K562 (cell line): ENCODE data around the gene CYTH4. TPM values are rescaled to one million over a fixed set of nuclear protein-coding genes. Genes with fewer than 3 reads are reported as not detected.

ENCODE experiments used
- ERF ChIP-seq: fragments of 450-650 bp; formaldehyde crosslinking; IDR thresholded peaks from 2 replicates; pipeline ENCODE4 v1.4.0; 2020; ENCODE audit warnings: mild to moderate bottlenecking, mixed read lengths
- TBL1XR1 ChIP-seq, 2 experiments: IDR thresholded peaks; 2 replicates each; pipeline ENCODE4 v1.6.1; 2012; ENCODE audit warnings: improper control_type of control experiment in 2 of 2, low read length in 2 of 2, mild to moderate bottlenecking in 1 of 2
- polyA plus RNA-seq, 8 experiments: library from polyadenylated mRNA; depleted of rRNA in 4 of 8; stranded (reverse) in 5 of 8; unstranded in 3 of 8; fragments of >200 nt; fragmentation: Nextera tagmentation in 2 of 8; fragmentation: Illumina TruSeq in 1 of 8; extraction: Ambion mirVana in 2 of 8; extraction: Trizol in 1 of 8; gene quantifications; 2 replicates each; pipeline versions ENCODE4 v1.2.1 to v1.2.3, GENCODE V29; 2011 to 2014; ENCODE audit warnings: inconsistent platforms in 1 of 8, missing spikeins in 1 of 8
- total RNA-seq, 7 experiments: library from RNA; depleted of rRNA in 6 of 7; stranded (reverse); fragments of >200 nt in 6 of 7; fragmentation: Illumina TruSeq in 2 of 7; extraction: Trizol in 2 of 7; gene quantifications; 2 replicates each; pipeline versions ENCODE4 v1.2.1 to v1.2.3, GENCODE V29; 2011 to 2021; ENCODE audit warnings: low replicate concordance in 1 of 7
- TF ChIP-seq, protein P1 (sequence below), 2 experiments: IDR thresholded peaks in 1 of 2; conservative IDR thresholded peaks in 1 of 2; 2 replicates each; pipeline ENCODE4 v1.6.1; 2016; ENCODE audit warnings: low read depth in 2 of 2, mild to moderate bottlenecking in 1 of 2, missing compliant biosample characterization in 1 of 2, missing genetic modification characterization in 1 of 2, moderate library complexity in 1 of 2

CYTH4 gene
- total and polyA plus RNA-seq, 9 of the 15 experiments (the other 6 are each of a cell fraction or from before 2014, with no cell fraction given): 0.03 to 2.0 (median 0.61) TPM; not detected in 1

DNA sequence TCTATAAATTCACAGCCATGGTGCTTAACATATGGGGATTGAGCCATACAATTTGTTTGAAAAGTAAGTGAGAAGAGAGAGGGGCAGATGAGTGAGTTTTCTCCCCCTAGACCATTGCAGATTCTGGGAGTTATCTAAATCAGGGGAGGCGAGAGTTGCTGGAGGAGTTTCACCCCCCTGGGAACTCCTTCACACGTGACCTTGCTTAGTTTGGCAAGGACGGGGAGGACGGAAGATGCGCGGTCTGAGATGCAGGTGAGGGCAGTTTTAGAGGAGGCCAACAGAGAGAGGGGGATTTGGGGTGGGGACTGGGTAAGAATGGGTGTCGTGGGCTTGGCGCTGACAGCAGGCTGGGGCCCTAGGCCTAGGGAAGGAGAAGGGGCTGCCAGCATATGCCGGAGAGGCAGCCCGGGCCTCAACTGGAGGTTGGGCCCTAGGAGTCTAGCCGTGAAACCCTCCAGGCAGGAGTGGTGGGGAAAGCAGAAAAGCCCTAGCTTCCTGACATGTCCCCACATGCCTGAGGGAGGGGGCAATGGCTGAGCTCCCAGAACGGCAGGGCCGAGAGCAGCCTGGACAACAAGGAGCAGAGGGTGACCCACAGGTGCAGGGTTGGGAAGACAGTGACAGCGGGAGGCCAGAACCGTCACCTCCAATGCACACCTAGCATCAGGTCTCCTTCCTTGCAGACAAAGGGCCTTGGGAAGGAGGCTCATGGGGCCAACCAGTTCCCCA is 81.1 kb downstream of the CYTH4 start (continued):
- TF ChIP-seq, protein P1, sequence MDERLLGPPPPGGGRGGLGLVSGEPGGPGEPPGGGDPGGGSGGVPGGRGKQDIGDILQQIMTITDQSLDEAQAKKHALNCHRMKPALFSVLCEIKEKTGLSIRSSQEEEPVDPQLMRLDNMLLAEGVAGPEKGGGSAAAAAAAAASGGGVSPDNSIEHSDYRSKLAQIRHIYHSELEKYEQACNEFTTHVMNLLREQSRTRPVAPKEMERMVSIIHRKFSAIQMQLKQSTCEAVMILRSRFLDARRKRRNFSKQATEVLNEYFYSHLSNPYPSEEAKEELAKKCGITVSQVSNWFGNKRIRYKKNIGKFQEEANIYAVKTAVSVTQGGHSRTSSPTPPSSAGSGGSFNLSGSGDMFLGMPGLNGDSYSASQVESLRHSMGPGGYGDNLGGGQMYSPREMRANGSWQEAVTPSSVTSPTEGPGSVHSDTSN (CRISPR knock-in tag; IDR thresholded peaks at IDR 0.05; ENCODE audit: low read depth): no peak
- TF ChIP-seq, protein P1 (tag; conservative IDR thresholded peaks at IDR 0.05; ENCODE audit: low read depth): no peak
- no peak for TF ChIP-seq ERF (CRISPR knock-in tag)
- no peak for TF ChIP-seq TBL1XR1 (IDR thresholded peaks at IDR 0.05; ENCODE audit: low read length in 2 of 2)
- TF ChIP-seq, all 486 proteins: peak for 0

Other genes starting within 250 kb of the CYTH4 start
Only the 7 nearest of the 9 such genes appear.
- gene TMPRSS6, start 172.8 kb upstream of the CYTH4 start, total RNA-seq (2014; rRNA removed): not detected in 2 replicates
- gene TMPRSS6, start 172.8 kb upstream of the CYTH4 start, total RNA-seq (2014; rRNA removed; fragmentation: Illumina TruSeq; extraction: Trizol): not detected in 2 replicates
- not detected in 2 replicates for gene TMPRSS6, start 172.8 kb upstream of the CYTH4 start, total RNA-seq (2015; rRNA removed; fragmentation: Illumina TruSeq; extraction: Trizol)
- not detected in 2 replicates for gene TMPRSS6, start 172.8 kb upstream of the CYTH4 start, total RNA-seq (2021)
- 0.03 TPM in 1 of 2 replicates, not detected in the other for gene TMPRSS6, start 172.8 kb upstream of the CYTH4 start, polyA plus RNA-seq (2011; rRNA removed)
- gene TMPRSS6, start 172.8 kb upstream of the CYTH4 start, polyA plus RNA-seq (2014; fragmentation: Illumina TruSeq; extraction: Trizol): not detected in 2 replicates
- gene TMPRSS6, start 172.8 kb upstream of the CYTH4 start, polyA plus RNA-seq (2014; fragmentation: Nextera tagmentation; extraction: Ambion mirVana): not detected
- gene TMPRSS6, start 172.8 kb upstream of the CYTH4 start, polyA plus RNA-seq (2014; rRNA removed): not detected in 2 replicates
- gene IL2RB, start 132.6 kb upstream of the CYTH4 start, total RNA-seq (2014; rRNA removed): 0.45 TPM in 1 of 2 replicates, not detected in the other
- 0.10 and 0.11 TPM in 2 replicates for gene IL2RB, start 132.6 kb upstream of the CYTH4 start, total RNA-seq (2014; rRNA removed; fragmentation: Illumina TruSeq; extraction: Trizol)
- 0.07 and 0.23 TPM in 2 replicates for gene IL2RB, start 132.6 kb upstream of the CYTH4 start, total RNA-seq (2015; rRNA removed; fragmentation: Illumina TruSeq; extraction: Trizol)
- gene IL2RB, start 132.6 kb upstream of the CYTH4 start, total RNA-seq (2021): 0.75 and 0.78 TPM in 2 replicates
- gene IL2RB, start 132.6 kb upstream of the CYTH4 start, polyA plus RNA-seq (2011; rRNA removed): 0.22 and 0.24 TPM in 2 replicates
- gene IL2RB, start 132.6 kb upstream of the CYTH4 start, polyA plus RNA-seq (2014; fragmentation: Illumina TruSeq; extraction: Trizol): 0.54 and 0.66 TPM in 2 replicates
- under 1 TPM; 0.03 TPM for gene IL2RB, start 132.6 kb upstream of the CYTH4 start, polyA plus RNA-seq (2014; fragmentation: Nextera tagmentation; extraction: Ambion mirVana)
- gene IL2RB, start 132.6 kb upstream of the CYTH4 start, polyA plus RNA-seq (2014; rRNA removed): 0.28 and 0.54 TPM in 2 replicates
- 0.18 and 0.41 TPM in 2 replicates for gene C1QTNF6, start 94.3 kb upstream of the CYTH4 start, total RNA-seq (2014; rRNA removed)
- 0.54 and 0.55 TPM in 2 replicates for gene C1QTNF6, start 94.3 kb upstream of the CYTH4 start, total RNA-seq (2014; rRNA removed; fragmentation: Illumina TruSeq; extraction: Trizol)
- 0.40 and 0.53 TPM in 2 replicates for gene C1QTNF6, start 94.3 kb upstream of the CYTH4 start, total RNA-seq (2015; rRNA removed; fragmentation: Illumina TruSeq; extraction: Trizol)
- gene C1QTNF6, start 94.3 kb upstream of the CYTH4 start, total RNA-seq (2021): 0.75 and 0.81 TPM in 2 replicates
- 0.92 and 1.6 TPM in 2 replicates for gene C1QTNF6, start 94.3 kb upstream of the CYTH4 start, polyA plus RNA-seq (2011; rRNA removed)
- 0.68 and 1.1 TPM in 2 replicates for gene C1QTNF6, start 94.3 kb upstream of the CYTH4 start, polyA plus RNA-seq (2014; fragmentation: Illumina TruSeq; extraction: Trizol)
- gene C1QTNF6, start 94.3 kb upstream of the CYTH4 start, polyA plus RNA-seq (2014; fragmentation: Nextera tagmentation; extraction: Ambion mirVana): under 1 TPM; 0.20 to 0.21 TPM
- gene C1QTNF6, start 94.3 kb upstream of the CYTH4 start, polyA plus RNA-seq (2014; rRNA removed): 0.70 and 0.91 TPM in 2 replicates
- gene SSTR3, start 70.0 kb upstream of the CYTH4 start, total RNA-seq (2014; rRNA removed): not detected in 2 replicates
- gene SSTR3, start 70.0 kb upstream of the CYTH4 start, total RNA-seq (2014; rRNA removed; fragmentation: Illumina TruSeq; extraction: Trizol): not detected in 2 replicates
- gene SSTR3, start 70.0 kb upstream of the CYTH4 start, total RNA-seq (2015; rRNA removed; fragmentation: Illumina TruSeq; extraction: Trizol): not detected in 2 replicates
- not detected in 2 replicates for gene SSTR3, start 70.0 kb upstream of the CYTH4 start, total RNA-seq (2021)
- 0.03 TPM in 1 of 2 replicates, not detected in the other for gene SSTR3, start 70.0 kb upstream of the CYTH4 start, polyA plus RNA-seq (2011; rRNA removed)
- gene SSTR3, start 70.0 kb upstream of the CYTH4 start, polyA plus RNA-seq (2014; fragmentation: Illumina TruSeq; extraction: Trizol): not detected in 2 replicates
- gene SSTR3, start 70.0 kb upstream of the CYTH4 start, polyA plus RNA-seq (2014; fragmentation: Nextera tagmentation; extraction: Ambion mirVana): not detected
- gene SSTR3, start 70.0 kb upstream of the CYTH4 start, polyA plus RNA-seq (2014; rRNA removed): not detected in 2 replicates
- 40.4 and 59.3 TPM in 2 replicates for gene RAC2, start 38.2 kb upstream of the CYTH4 start, total RNA-seq (2014; rRNA removed)
- 18.6 and 22.7 TPM in 2 replicates for gene RAC2, start 38.2 kb upstream of the CYTH4 start, total RNA-seq (2014; rRNA removed; fragmentation: Illumina TruSeq; extraction: Trizol)
- 45.1 and 50.1 TPM in 2 replicates for gene RAC2, start 38.2 kb upstream of the CYTH4 start, total RNA-seq (2015; rRNA removed; fragmentation: Illumina TruSeq; extraction: Trizol)
- 82.8 and 95.3 TPM in 2 replicates for gene RAC2, start 38.2 kb upstream of the CYTH4 start, total RNA-seq (2021)
- 43.3 and 102 TPM in 2 replicates for gene RAC2, start 38.2 kb upstream of the CYTH4 start, polyA plus RNA-seq (2011; rRNA removed)
- gene RAC2, start 38.2 kb upstream of the CYTH4 start, polyA plus RNA-seq (2014; fragmentation: Illumina TruSeq; extraction: Trizol): 103 and 132 TPM in 2 replicates
- 10 to 100 TPM; 25.4 to 26.8 TPM for gene RAC2, start 38.2 kb upstream of the CYTH4 start, polyA plus RNA-seq (2014; fragmentation: Nextera tagmentation; extraction: Ambion mirVana)
- 49.1 and 51.0 TPM in 2 replicates for gene RAC2, start 38.2 kb upstream of the CYTH4 start, polyA plus RNA-seq (2014; rRNA removed)
- not detected in 2 replicates for gene ELFN2, start 145.0 kb downstream of the CYTH4 start, total RNA-seq (2014; rRNA removed)
- gene ELFN2, start 145.0 kb downstream of the CYTH4 start, total RNA-seq (2014; rRNA removed; fragmentation: Illumina TruSeq; extraction: Trizol): not detected in 2 replicates
- gene ELFN2, start 145.0 kb downstream of the CYTH4 start, total RNA-seq (2015; rRNA removed; fragmentation: Illumina TruSeq; extraction: Trizol): not detected in 2 replicates
- gene ELFN2, start 145.0 kb downstream of the CYTH4 start, total RNA-seq (2021): not detected in 2 replicates
- gene ELFN2, start 145.0 kb downstream of the CYTH4 start, polyA plus RNA-seq (2011; rRNA removed): not detected in 2 replicates
- gene ELFN2, start 145.0 kb downstream of the CYTH4 start, polyA plus RNA-seq (2014; fragmentation: Illumina TruSeq; extraction: Trizol): not detected in 2 replicates
- not detected for gene ELFN2, start 145.0 kb downstream of the CYTH4 start, polyA plus RNA-seq (2014; fragmentation: Nextera tagmentation; extraction: Ambion mirVana)
- not detected in 2 replicates for gene ELFN2, start 145.0 kb downstream of the CYTH4 start, polyA plus RNA-seq (2014; rRNA removed)
- 0.53 and 0.54 TPM in 2 replicates for gene MFNG, start 203.9 kb downstream of the CYTH4 start, total RNA-seq (2014; rRNA removed)
- 0.32 TPM in 1 of 2 replicates, not detected in the other for gene MFNG, start 203.9 kb downstream of the CYTH4 start, total RNA-seq (2014; rRNA removed; fragmentation: Illumina TruSeq; extraction: Trizol)
- 0.26 TPM in 1 of 2 replicates, not detected in the other for gene MFNG, start 203.9 kb downstream of the CYTH4 start, total RNA-seq (2015; rRNA removed; fragmentation: Illumina TruSeq; extraction: Trizol)
- gene MFNG, start 203.9 kb downstream of the CYTH4 start, total RNA-seq (2021): 0.73 and 0.89 TPM in 2 replicates
- 0.08 and 0.38 TPM in 2 replicates for gene MFNG, start 203.9 kb downstream of the CYTH4 start, polyA plus RNA-seq (2011; rRNA removed)
- 0.14 and 0.16 TPM in 2 replicates for gene MFNG, start 203.9 kb downstream of the CYTH4 start, polyA plus RNA-seq (2014; fragmentation: Illumina TruSeq; extraction: Trizol)
- gene MFNG, start 203.9 kb downstream of the CYTH4 start, polyA plus RNA-seq (2014; fragmentation: Nextera tagmentation; extraction: Ambion mirVana): not detected
- 0.13 and 0.20 TPM in 2 replicates for gene MFNG, start 203.9 kb downstream of the CYTH4 start, polyA plus RNA-seq (2014; rRNA removed)